GM21737 (cell line): ENCODE measurements around the gene BTBD7.

Source experiments
- ATAC-seq: cut with Tn5 transposase; IDR thresholded peaks from one replicate; pipeline ENCODE4 v1.9.1; 2021; ENCODE audit warnings: mild to moderate bottlenecking, moderate library complexity; ENCODE audit not compliant: unreplicated experiment

The BTBD7 gene

DNA sequence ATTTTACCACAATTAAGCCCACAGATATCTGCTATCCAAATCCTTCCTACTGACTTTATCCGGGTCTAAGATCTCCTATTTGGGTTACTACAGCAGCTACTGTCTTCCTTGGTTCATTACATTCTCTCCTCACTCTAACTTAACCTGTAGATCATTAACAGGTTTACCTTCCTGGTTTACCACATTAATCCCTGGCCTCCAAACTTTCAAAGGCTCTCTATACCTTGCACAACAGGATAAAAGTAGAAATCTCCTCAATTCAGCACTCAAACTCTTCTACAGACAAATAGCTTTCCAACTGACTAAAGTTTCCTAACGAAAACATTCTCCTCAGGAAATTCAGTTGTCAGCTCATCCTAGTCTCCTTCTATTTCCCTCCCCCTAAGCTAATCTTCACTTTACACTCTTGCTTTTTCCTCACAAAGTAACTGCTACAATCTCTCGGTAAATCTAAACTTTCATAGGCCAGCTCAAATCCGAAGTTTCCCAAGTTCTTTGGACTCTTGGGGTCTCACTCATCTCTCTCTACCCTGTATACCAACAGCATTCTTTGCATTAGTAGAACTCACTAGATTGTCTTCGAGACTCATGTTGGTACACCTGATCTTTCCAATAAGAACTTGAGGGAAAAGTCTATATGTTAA lies 2.7 kb downstream of the BTBD7 start:
- no peak for ATAC-seq

DNA sequence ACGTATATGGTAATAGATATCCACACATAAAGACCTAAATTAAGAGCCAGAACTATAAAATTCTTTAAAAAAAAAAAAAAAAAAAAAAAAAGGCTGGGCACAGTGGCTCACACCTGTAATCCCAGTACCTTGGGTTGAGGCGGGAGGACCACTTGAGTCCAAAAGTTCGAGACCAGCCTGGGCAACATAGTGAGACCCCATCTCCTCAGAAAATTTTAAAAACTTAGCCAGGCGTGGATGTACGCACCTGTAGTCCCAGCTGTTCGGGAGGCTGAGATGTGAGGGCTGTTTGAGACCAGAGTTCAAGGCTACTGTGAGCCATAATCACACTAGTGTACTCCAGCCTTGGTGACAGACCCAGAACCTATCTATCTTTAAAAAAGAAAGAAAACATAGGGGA lies 4.3 kb downstream of the BTBD7 start:
- no peak for ATAC-seq

GRCh38 chr14:93326196-93326595 lies 6.6 kb downstream of the BTBD7 start:
- ATAC-seq: no peak

- no peak for ATAC-seq
Observed at GRCh38 chr14:93323600-93324174, 9.1 kb downstream of the BTBD7 start.

GRCh38 chr14:93322929-93323599 lies 9.8 kb downstream of the BTBD7 start:
- no peak for ATAC-seq

DNA sequence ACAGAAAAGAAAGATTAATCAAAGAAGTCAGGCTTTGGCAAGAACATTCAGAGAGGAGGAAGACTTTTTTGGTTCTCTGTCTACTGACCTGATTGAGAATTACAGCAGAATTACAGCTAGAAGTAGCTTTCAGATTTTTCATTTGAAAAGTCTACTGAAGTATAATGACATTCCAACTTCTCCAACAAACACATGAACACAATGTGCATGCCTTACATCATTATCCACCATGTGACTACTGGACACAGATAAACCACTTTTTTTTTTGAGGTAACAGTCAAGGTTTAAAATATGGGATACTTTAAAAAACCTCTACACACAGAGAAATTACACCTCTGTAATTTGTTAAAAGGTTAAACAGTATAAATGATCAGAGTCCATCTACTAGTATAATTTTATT lies 12.3 kb downstream of the BTBD7 start:
- ATAC-seq: no peak

- ATAC-seq: no peak
Observed at GRCh38 chr14:93319958-93320357, 12.9 kb downstream of the BTBD7 start.

DNA sequence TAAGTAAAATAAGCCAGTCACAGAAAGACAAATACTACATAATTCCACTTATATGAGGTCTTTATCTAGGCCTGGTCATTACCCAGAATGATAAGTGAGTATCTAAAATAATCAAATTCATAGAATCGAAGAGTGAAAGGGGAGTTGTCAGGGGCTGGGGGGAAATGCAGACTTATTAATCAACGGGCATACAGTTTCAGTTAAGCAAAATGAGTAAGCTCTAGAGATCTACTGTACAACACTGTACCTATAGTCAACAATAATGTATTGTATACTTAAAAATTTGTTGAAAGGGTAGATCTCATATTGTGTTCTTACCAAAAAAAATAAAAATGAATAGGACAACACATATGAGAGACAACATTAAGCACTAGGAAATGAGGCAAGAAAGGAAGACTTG lies 13.3 kb downstream of the BTBD7 start:
- ATAC-seq: no peak

DNA sequence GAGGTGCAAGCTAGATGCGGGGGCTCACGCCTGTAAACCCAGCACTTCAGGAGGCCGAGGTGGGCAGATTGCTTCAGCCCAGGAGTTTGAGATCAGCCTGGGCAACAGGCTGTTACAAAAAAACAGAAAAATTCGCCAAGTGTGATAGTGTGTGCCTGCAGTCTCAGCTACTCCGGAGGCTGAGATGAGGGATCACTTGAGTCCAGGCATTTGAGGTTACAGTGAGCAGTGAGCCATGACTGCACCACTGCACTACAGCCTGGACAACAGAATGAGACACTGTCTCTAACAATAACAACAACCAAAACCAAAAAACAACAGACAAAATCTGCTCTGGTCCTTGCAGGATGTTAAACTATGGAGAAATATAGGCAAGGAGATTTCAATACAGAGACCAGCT lies 13.9 kb downstream of the BTBD7 start:
- ATAC-seq: no peak

DNA sequence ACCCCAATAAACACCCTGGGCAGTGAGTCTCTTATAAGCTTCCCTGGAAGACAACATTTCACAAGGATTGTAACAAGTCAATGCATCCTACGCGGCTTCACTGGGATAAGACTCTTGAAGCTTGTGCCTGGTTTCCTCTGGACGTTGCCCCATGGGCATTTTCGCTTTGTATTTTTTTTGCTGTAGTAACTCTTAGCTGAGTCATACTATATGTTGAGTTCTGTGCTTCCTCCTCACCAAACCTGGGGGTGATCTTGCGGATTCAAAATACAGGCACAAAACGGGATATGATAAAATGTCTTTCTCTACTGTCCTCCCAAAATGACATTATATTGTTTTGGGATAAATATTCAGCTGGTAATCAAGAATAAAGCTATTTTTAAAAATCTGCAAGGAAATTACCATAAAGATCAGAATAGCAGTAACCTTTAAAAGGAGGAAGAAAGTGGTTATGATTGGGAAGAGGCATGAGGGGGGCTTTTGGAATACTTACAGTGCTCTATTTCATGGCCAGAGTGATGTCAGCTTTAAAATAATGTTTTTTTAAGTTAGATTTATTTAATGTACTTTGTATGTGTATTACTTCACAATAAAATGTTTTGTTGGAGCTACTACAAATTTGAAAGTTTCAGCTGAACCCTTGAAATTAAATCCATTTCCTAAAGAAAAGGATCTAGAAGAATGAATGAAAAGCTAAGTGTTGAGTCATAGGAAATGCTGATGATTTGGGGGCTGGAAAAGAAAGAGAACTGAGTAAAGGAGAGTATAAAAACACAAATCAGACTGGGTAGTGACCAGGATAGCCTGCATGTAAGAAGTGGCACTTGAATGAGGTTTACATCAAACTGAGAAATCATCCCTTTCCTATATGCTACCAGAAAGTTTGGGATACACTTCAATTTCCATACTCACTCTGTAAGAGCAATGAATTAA lies 14.7 kb downstream of the BTBD7 start:
- no peak for ATAC-seq

DNA sequence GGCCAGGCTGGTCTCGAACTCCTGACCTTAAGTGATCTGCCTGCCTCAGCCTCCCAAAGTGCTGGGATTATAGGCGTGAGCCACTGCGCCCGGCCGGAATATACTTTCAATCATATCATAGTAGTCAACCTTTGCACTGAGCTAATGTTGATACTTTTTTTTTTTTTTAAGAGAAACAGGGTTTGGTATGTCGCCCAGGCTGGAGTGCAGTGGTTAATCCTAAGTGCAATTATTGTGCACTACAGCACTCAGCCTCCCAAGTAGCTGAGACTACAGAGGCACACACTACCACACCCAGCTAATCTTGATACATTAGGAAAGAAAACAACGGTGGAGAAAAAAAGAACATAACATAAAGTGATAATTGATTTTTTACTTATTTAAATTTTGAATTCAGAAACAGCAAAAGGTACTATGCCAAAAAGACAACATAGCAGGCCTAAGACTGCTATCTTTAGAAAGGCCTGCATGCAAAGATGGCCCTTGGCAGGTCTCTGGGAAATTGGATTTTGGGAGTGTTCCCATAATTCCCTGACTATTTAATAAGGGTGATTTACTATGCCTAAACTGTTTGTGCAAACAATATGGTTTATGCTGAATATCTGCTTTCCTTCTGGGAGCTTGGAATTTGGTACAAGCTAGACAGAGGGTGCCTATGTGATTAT lies 15.5 kb downstream of the BTBD7 start:
- ATAC-seq: no peak

DNA sequence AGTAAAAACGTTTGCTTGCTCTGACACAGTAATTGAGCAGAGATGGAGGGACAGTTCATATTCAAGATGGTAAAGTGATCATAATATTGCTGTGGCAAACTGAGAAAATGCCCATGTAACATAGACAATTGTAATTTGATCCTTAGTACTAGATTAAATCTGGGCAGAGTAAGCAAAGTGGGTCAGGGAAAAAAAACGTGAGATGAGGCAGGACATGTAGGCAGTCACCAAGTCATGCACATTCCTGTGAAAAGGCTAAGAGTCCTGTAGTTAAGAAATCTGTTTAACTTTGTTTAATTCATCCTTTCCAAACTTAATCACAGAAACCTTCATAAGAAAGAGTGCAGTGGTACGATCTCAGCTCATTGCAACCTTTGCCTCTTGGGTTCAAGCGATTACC lies 16.1 kb downstream of the BTBD7 start:
- no peak for ATAC-seq

DNA sequence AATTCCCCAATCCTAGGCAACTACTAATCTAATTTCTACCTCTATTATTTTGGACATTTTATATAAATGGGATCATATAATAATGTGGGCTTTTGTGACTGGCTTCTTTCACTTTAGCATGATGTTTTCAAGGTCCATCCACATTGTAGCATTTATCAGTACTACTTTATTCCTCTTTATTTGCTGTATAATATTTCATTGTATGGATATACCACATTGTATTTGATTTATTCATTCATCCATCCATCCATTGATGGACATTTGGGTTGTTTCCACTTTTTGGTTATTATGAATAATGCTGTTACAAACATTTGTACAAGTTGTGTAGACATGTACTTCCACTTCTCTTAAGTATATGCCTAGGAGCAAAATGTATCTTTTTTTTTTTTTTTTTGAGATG lies 17.3 kb downstream of the BTBD7 start:
- ATAC-seq: no peak

DNA sequence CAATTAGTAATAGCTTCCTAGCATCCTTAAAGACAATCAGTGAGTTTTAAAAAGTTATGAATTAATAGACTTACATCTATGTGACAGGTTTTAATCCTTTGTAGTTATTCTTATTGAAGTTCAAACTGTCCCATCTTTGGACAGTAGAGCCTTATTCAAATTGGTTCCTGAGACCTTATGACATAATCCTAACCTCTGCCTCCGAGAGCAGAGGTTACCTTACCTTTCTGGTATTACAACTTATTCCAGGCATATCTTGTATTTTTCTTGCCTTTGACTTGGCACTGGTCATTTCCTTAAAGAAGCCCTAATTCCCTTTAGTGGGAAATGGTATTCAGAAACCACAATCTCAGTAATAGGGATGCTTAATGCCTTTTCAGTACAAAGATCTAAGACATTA lies 21.8 kb downstream of the BTBD7 start:
- no peak for ATAC-seq

GRCh38 chr14:93309427-93309966 lies 23.3 kb downstream of the BTBD7 start:
- ATAC-seq: no peak

- no peak for ATAC-seq
Observed at GRCh38 chr14:93308686-93309345, 24.0 kb downstream of the BTBD7 start.

- ATAC-seq: no peak
Observed at GRCh38 chr14:93306812-93307211, 26.0 kb downstream of the BTBD7 start.

GRCh38 chr14:93305725-93306418 lies 27.0 kb downstream of the BTBD7 start:
- ATAC-seq: no peak

- ATAC-seq: no peak
Observed at GRCh38 chr14:93304771-93305170, 28.1 kb downstream of the BTBD7 start.

GRCh38 chr14:93303659-93304058 lies 29.2 kb downstream of the BTBD7 start:
- ATAC-seq: no peak
